Globus pallidus (tissue), 1 donor: ENCODE data around the gene MED13L.

Experiments
- DNase-seq: peaks from one replicate; pipeline ENCODE4 v3.0.0-alpha.2; 2015; ENCODE audit warnings: low spot score

Gene MED13L

GRCh38 chr12:115943630-115944391 lies 333.7 kb downstream of the MED13L start:
- DNase-seq: peak; percentile 20

- no peak for DNase-seq
These were observed 334.2 kb downstream of the MED13L start for GRCh38 chr12:115943310-115943629.

GRCh38 chr12:115942346-115942745 lies 335.1 kb downstream of the MED13L start:
- DNase-seq: no peak

GRCh38 chr12:115941362-115941761 lies 336.1 kb downstream of the MED13L start:
- no peak for DNase-seq

- DNase-seq: no peak
These were observed 338.6 kb downstream of the MED13L start for GRCh38 chr12:115938794-115939377.

GRCh38 chr12:115936997-115937916 lies 340.2 kb downstream of the MED13L start:
- no peak for DNase-seq

- no peak for DNase-seq
These were observed 342.6 kb downstream of the MED13L start for GRCh38 chr12:115934877-115935276.

GRCh38 chr12:115934046-115934445 lies 343.4 kb downstream of the MED13L start:
- no peak for DNase-seq

GRCh38 chr12:115932066-115932465 lies 345.4 kb downstream of the MED13L start:
- DNase-seq: no peak

GRCh38 chr12:115930336-115930735 lies 347.2 kb downstream of the MED13L start:
- no peak for DNase-seq

- no peak for DNase-seq
These were observed 351.3 kb downstream of the MED13L start for GRCh38 chr12:115926037-115926670.

- DNase-seq: no peak
These were observed 353.6 kb downstream of the MED13L start for GRCh38 chr12:115923851-115924250.

GRCh38 chr12:115922952-115923564 lies 354.4 kb downstream of the MED13L start:
- DNase-seq: no peak

GRCh38 chr12:115920395-115921183 lies 356.9 kb downstream of the MED13L start:
- DNase-seq: no peak

- DNase-seq: no peak
These were observed 358.7 kb downstream of the MED13L start for GRCh38 chr12:115918763-115919162.

- no peak for DNase-seq
These were observed 360.4 kb downstream of the MED13L start for GRCh38 chr12:115916910-115917668.

- no peak for DNase-seq
These were observed 363.4 kb downstream of the MED13L start for GRCh38 chr12:115914122-115914521.

GRCh38 chr12:115912440-115912839 lies 365.1 kb downstream of the MED13L start:
- no peak for DNase-seq

GRCh38 chr12:115911360-115911759 lies 366.1 kb downstream of the MED13L start:
- no peak for DNase-seq

- DNase-seq: no peak
These were observed 367.4 kb downstream of the MED13L start for GRCh38 chr12:115910057-115910456.
